T-helper 1 cell treated with Interleukin-12 subunit alpha and Interleukin-12 subunit beta and Interleukin-4 antibody, amounts not matched to agents 30 μg/mL and 1 μg/mL, for 36 hours (primary cell): ENCODE results near the gene LHFPL6.

ENCODE experiments used
- H3K27ac Mint-ChIP-seq: one replicate; pipeline ENCODE4 v1.8.0; 2021; ENCODE audit warnings: mild to moderate bottlenecking, mixed read lengths
- H3K27me3 Mint-ChIP-seq: one replicate; pipeline ENCODE4 v1.8.0; 2021; ENCODE audit warnings: low read depth, mixed read lengths
- H3K36me3 Mint-ChIP-seq: one replicate; pipeline ENCODE4 v1.8.0; 2021; ENCODE audit warnings: low read depth, mixed read lengths
- H3K4me1 Mint-ChIP-seq: one replicate; pipeline ENCODE4 v1.8.0; 2021; ENCODE audit warnings: low read depth, mixed read lengths
- H3K4me3 Mint-ChIP-seq: one replicate; pipeline ENCODE4 v1.8.0; 2021; ENCODE audit warnings: mild to moderate bottlenecking, moderate library complexity, mixed read lengths
- H3K9me3 Mint-ChIP-seq: one replicate; pipeline ENCODE4 v1.8.0; 2021; ENCODE audit warnings: mixed read lengths

Gene LHFPL6

DNA sequence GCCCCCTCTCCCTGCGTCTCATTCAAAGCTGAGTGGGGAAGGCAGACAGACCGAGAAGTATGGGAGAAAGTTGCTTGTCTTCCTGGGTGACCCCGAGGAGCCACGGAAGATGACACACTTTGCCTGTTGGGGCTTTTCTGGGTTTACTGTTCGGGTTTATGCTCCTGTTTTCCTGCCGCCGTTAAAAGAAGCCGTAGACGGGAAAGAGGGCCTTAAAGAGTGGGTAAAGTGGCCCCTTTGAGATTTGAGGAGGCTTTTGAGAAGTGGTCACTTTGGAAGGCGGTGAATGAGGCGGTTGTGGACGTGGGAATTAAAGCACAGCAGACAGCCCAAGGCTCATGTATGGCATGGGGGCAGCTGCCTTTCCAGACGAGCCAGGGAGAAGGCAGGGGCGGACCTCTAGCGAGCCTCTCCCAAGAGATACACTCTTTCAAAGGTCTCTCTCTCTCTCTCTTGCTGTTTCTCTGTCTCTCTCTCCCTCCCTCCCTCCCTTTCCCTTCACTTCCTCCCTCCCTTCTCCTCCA, 493 bp upstream of the LHFPL6 start:
- Mint-ChIP-seq H3K9me3 (no peaks in the 10 kb centered on the region), H3K36me3 (no peaks in the 10 kb centered on the region), H3K27me3 (peaks cover 61% of the 10 kb centered on the region), H3K4me3 (peak overlapping the region; percentile 74), H3K27ac (no peak overlapping the region), H3K4me1 (peaks cover 13% of the 10 kb centered on the region)

DNA sequence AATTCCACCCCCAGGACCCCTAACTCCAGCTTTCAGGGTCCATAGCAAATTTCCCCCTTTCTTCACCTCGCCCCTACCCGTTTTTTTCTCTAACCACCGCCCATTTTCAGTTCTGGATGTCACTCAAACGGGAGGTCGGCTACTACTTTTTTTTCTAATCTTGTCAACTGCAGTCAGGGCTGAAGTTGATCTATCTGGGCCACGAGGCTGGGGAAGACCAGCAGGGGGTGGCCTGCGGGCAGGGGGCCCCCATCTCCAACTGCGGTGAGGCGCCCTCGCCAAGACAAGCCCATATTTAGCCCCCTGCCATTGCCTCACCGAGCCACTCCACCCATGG, 748 bp downstream of the LHFPL6 start:
- Mint-ChIP-seq H3K27me3 (peaks cover 50% of the 10 kb centered on the region), H3K9me3 (no peaks in the 10 kb centered on the region), H3K4me3 (peak overlapping the region; percentile 77), H3K27ac (no peak overlapping the region), H3K4me1 (peaks cover 13% of the 10 kb centered on the region), H3K36me3 (no peaks in the 10 kb centered on the region)

- Mint-ChIP-seq H3K4me1 (peaks cover 13% of the 10 kb centered on the region), H3K36me3 (no peaks in the 10 kb centered on the region), H3K27ac (no peak overlapping the region), H3K27me3 (peaks cover 50% of the 10 kb centered on the region), H3K4me3 (peak overlapping the region; percentile 77), H3K9me3 (no peaks in the 10 kb centered on the region)
These were observed 1.4 kb downstream of the LHFPL6 start for GRCh38 chr13:39601636-39602035.

DNA sequence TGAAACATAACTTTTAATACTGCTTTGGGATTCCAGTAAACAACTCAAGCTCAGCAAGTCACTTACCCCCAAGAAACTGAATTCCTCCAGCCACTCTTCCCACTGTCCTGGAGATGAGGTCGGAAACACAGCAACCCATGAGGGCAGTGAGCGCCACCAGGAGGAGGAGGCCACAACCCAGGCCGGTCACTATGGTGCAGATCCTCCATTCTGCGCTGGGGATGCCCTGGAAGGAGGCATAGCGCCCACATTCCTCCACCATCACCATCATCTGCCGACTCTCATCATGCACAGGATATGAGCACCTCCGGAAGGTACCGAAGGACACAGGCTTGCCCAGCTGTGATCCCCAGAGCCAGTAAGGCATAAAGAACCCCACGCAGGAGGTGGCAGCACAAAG, 2.2 kb downstream of the LHFPL6 start:
- Mint-ChIP-seq H3K9me3 (no peaks in the 10 kb centered on the region), H3K4me3 (no peak overlapping the region), H3K27ac (no peak overlapping the region), H3K27me3 (peaks cover 50% of the 10 kb centered on the region), H3K4me1 (peaks cover 13% of the 10 kb centered on the region), H3K36me3 (no peaks in the 10 kb centered on the region)

DNA sequence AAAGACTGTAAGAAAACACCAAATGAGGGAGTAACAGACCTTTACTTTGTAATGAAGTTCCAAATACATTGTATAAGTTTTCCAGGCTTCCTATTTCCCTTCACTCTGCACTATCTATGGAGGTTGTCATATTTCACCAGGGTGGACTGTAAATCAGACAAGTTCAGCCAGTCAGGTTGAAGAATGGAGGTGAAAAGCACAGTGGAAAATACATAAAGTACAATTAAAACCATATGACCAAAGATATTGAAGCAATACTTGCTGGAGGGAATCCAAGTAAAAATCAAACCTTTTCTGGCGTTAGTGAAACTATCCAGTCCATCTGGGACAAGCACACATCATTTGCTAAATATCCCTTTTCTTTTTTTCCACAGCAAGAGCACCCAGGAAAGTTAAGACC, 3.2 kb downstream of the LHFPL6 start:
- Mint-ChIP-seq H3K4me3 (no peak overlapping the region), H3K9me3 (no peaks in the 10 kb centered on the region), H3K27ac (no peak overlapping the region), H3K27me3 (peaks cover 44% of the 10 kb centered on the region), H3K4me1 (peaks cover 13% of the 10 kb centered on the region), H3K36me3 (no peaks in the 10 kb centered on the region)

- Mint-ChIP-seq H3K4me3 (no peak overlapping the region), H3K27me3 (peaks cover 36% of the 10 kb centered on the region), H3K36me3 (no peaks in the 10 kb centered on the region), H3K27ac (no peak overlapping the region), H3K9me3 (no peaks in the 10 kb centered on the region), H3K4me1 (peaks cover 12% of the 10 kb centered on the region)
These were observed 4.0 kb downstream of the LHFPL6 start for GRCh38 chr13:39599012-39599411.

- Mint-ChIP-seq H3K9me3 (no peaks in the 10 kb centered on the region), H3K4me1 (peaks cover 6% of the 10 kb centered on the region), H3K27me3 (peaks cover 28% of the 10 kb centered on the region), H3K4me3 (no peak overlapping the region), H3K27ac (no peak overlapping the region), H3K36me3 (no peaks in the 10 kb centered on the region)
These were observed 5.2 kb downstream of the LHFPL6 start for GRCh38 chr13:39597838-39598237.

- no peaks in the 10 kb centered on the region for H3K4me1 Mint-ChIP-seq
- no peaks in the 10 kb centered on the region for H3K9me3 Mint-ChIP-seq
- no peak overlapping the region for H3K4me3 Mint-ChIP-seq
- no peak overlapping the region for H3K27ac Mint-ChIP-seq
- H3K36me3 Mint-ChIP-seq, result no peaks in the 10 kb centered on the region
- H3K27me3 Mint-ChIP-seq, result peaks cover 20% of the 10 kb centered on the region
These were observed 6.3 kb downstream of the LHFPL6 start for GRCh38 chr13:39596685-39597084.

GRCh38 chr13:39596176-39596575, 6.8 kb downstream of the LHFPL6 start:
- no peak overlapping the region for H3K27ac Mint-ChIP-seq
- H3K36me3 Mint-ChIP-seq, result no peaks in the 10 kb centered on the region
- no peaks in the 10 kb centered on the region for H3K9me3 Mint-ChIP-seq
- H3K4me3 Mint-ChIP-seq, result no peak overlapping the region
- H3K27me3 Mint-ChIP-seq, result peaks cover 15% of the 10 kb centered on the region
- no peaks in the 10 kb centered on the region for H3K4me1 Mint-ChIP-seq

GRCh38 chr13:39590466-39591036, 12.4 kb downstream of the LHFPL6 start:
- H3K36me3 Mint-ChIP-seq, result no peaks in the 10 kb centered on the region
- no peak overlapping the region for H3K27ac Mint-ChIP-seq
- H3K4me1 Mint-ChIP-seq, result no peaks in the 10 kb centered on the region

GRCh38 chr13:39588384-39588783, 14.6 kb downstream of the LHFPL6 start:
- H3K27me3 Mint-ChIP-seq, result no peaks in the 10 kb centered on the region
- H3K4me1 Mint-ChIP-seq, result no peaks in the 10 kb centered on the region
- no peak overlapping the region for H3K4me3 Mint-ChIP-seq
- no peaks in the 10 kb centered on the region for H3K36me3 Mint-ChIP-seq
- H3K27ac Mint-ChIP-seq, result no peak overlapping the region
- no peaks in the 10 kb centered on the region for H3K9me3 Mint-ChIP-seq

More at GRCh38 chr13:39590466-39591036, 12.4 kb downstream of the LHFPL6 start:
- H3K9me3 Mint-ChIP-seq, result no peaks in the 10 kb centered on the region
- no peaks in the 10 kb centered on the region for H3K27me3 Mint-ChIP-seq
- H3K4me3 Mint-ChIP-seq, result no peak overlapping the region

- H3K9me3 Mint-ChIP-seq, result no peaks in the 10 kb centered on the region
- no peak overlapping the region for H3K27ac Mint-ChIP-seq
- no peaks in the 10 kb centered on the region for H3K27me3 Mint-ChIP-seq
- no peaks in the 10 kb centered on the region for H3K36me3 Mint-ChIP-seq
- H3K4me3 Mint-ChIP-seq, result no peak overlapping the region
- H3K4me1 Mint-ChIP-seq, result no peaks in the 10 kb centered on the region
These were observed 15.1 kb downstream of the LHFPL6 start for GRCh38 chr13:39587939-39588338.

DNA sequence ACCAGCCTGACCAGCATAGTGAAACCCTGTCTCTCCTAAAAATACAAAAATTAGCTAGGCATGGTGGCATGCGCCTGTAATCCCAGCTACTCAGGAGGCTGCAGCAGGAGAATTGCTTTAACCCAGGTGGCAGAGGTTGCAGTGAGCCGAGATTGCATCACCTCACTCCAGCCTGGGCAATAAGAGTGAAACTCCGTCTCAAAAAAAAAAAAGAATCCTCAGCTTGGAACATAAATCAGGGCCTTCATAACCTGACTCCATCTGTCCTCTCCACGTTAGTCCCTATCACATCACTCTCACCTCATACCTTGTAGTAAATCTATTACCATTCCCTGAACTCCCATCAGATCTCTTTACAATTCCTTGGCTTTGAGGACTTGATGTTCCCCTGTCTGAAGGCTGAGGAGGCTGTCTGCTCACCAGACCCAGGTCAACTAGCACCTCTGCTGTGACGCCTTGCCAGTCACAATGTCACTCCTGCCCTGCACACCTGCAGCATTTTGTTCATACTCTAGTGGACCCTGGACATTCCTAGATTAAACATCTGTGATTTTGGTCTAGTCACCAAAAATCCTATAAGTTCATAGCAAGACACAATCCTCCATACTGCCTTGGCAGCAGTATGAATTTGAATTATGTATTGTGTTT, 15.9 kb downstream of the LHFPL6 start:
- Mint-ChIP-seq H3K36me3 (no peaks in the 10 kb centered on the region), H3K27me3 (no peaks in the 10 kb centered on the region), H3K27ac (no peak overlapping the region), H3K9me3 (no peaks in the 10 kb centered on the region), H3K4me3 (no peak overlapping the region), H3K4me1 (no peaks in the 10 kb centered on the region)

- no peaks in the 10 kb centered on the region for H3K36me3 Mint-ChIP-seq
- no peaks in the 10 kb centered on the region for H3K9me3 Mint-ChIP-seq
- no peak overlapping the region for H3K27ac Mint-ChIP-seq
- no peak overlapping the region for H3K4me3 Mint-ChIP-seq
- H3K4me1 Mint-ChIP-seq, result no peaks in the 10 kb centered on the region
- H3K27me3 Mint-ChIP-seq, result no peaks in the 10 kb centered on the region
These were observed 16.8 kb downstream of the LHFPL6 start for GRCh38 chr13:39586151-39586550.

DNA sequence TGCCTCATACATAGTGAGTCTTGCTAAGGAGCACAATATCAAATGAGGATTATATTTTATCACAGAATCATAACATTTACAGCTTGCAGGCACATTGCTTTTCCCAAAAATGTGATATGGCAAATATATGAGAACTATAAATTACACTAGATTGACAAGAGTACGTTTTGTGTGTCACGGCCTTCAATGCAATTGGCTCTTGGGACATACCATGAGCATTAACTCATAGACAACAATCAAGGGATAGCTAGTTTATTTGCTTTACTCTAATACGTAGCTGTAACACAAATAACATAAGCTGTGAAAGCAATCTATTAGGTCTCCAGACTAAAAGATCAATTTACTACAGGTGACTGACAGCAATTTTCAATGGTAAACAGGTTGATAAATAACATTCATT, 17.8 kb downstream of the LHFPL6 start:
- no peaks in the 10 kb centered on the region for H3K9me3 Mint-ChIP-seq
- H3K27ac Mint-ChIP-seq, result no peak overlapping the region
- no peaks in the 10 kb centered on the region for H3K27me3 Mint-ChIP-seq
- H3K36me3 Mint-ChIP-seq, result no peaks in the 10 kb centered on the region
- no peak overlapping the region for H3K4me3 Mint-ChIP-seq
- H3K4me1 Mint-ChIP-seq, result no peaks in the 10 kb centered on the region
